GM12878 (cell line): Measurements from ENCODE around the gene PARP6. TPM values are rescaled to one million over a fixed set of nuclear protein-coding genes. Genes with fewer than 3 reads are reported as not detected.

Experiments used
- ATAC-seq: fragments of 200-7000 bp; cut with Tn5 transposase; 3 replicates; pipeline ENCODE4 v1.9.1; 2020; ENCODE audit warnings: mild to moderate bottlenecking, moderate library complexity
- BruUV-seq: library from RNA; stranded (reverse); fragments of 400-500 nt; replicated peaks from 2 replicates; lab custom pipeline; 2021; lab: Mats Ljungman, UMichigan
- CTCF ChIA-PET: fragments of 300-600 bp; sonication (Branson Sonifier 250); formaldehyde crosslinking; extraction: SDS; loops from one replicate; lab custom pipeline; 2021; ENCODE audit warnings: inconsistent platforms; lab: Yijun Ruan, JAX
- POLR2A ChIA-PET: fragments of 350-600 bp; formaldehyde crosslinking; extraction: SDS; loops from one replicate; lab custom pipeline; 2021; ENCODE audit warnings: inconsistent platforms; lab: Charles Lee
- RAD21 ChIA-PET: fragments of 300-600 bp; sonication (Branson Sonifier 250); formaldehyde crosslinking; loops from one replicate; lab custom pipeline; 2023; ENCODE audit warnings: antibody characterized with exemption; ENCODE audit not compliant: unreplicated experiment; lab: Charles Lee
- SMC1A ChIA-PET: fragments of 300-600 bp; sonication (Branson Sonifier 250); formaldehyde crosslinking; loops from one replicate; lab custom pipeline; 2023; ENCODE audit not compliant: unreplicated experiment, uncharacterized antibody; lab: Charles Lee
- DNase-seq: peaks from one replicate; pipeline ENCODE4 v3.0.0-alpha.2; 2011; ENCODE audit warnings: low read depth, low spot score
- FAIRE-seq: peaks from 3 replicates; lab custom pipeline; 2011; peaks lifted over from hg19 to GRCh38; lab: Jason Lieb, UNC
- H2AFZ ChIP-seq: 2 replicates; pipeline ENCODE4 v1.6.0; 2011; ENCODE audit warnings: low read depth, low read length, control low read depth; ENCODE audit not compliant: control insufficient read depth
- H3K27ac ChIP-seq: 2 replicates; pipeline ENCODE4 v1.5.1; 2011; ENCODE audit warnings: control low read depth; ENCODE audit not compliant: control insufficient read depth, insufficient read depth
- H3K27me3 ChIP-seq, 2 experiments: replicated peaks in 1 of 2; 2 replicates each; pipeline versions ENCODE4 v1.6.0 to v1.6.1; 2011; ENCODE audit warnings: low read length in 1 of 2; ENCODE audit not compliant: control insufficient read depth in 2 of 2, insufficient read depth in 2 of 2
- H3K36me3 ChIP-seq, 2 experiments: 2 replicates each; pipeline ENCODE4 v1.5.1; 2011; ENCODE audit warnings: low read length in 1 of 2; ENCODE audit not compliant: control insufficient read depth in 2 of 2, insufficient read depth in 2 of 2
- H3K4me1 ChIP-seq: 2 replicates; pipeline ENCODE4 v1.6.1; 2011; ENCODE audit warnings: mild to moderate bottlenecking, low read length, moderate library complexity, mixed read lengths; ENCODE audit not compliant: control insufficient read depth, insufficient read depth
- H3K4me2 ChIP-seq: 2 replicates; pipeline ENCODE4 v1.6.0; 2011; ENCODE audit warnings: control low read depth; ENCODE audit not compliant: control insufficient read depth, insufficient read depth
- H3K4me3 ChIP-seq: fragments of 200-600 bp; sonication (generic); 2 replicates; pipeline ENCODE4 v1.5.1; 2016
- H3K79me2 ChIP-seq: 2 replicates; pipeline ENCODE4 v1.6.0; 2011; ENCODE audit warnings: low read length; ENCODE audit not compliant: control insufficient read depth, insufficient read depth
- H3K9ac ChIP-seq: 2 replicates; pipeline ENCODE4 v1.8.0; 2011; ENCODE audit warnings: low read length, control low read depth, mixed read lengths; ENCODE audit not compliant: control insufficient read depth, insufficient read depth
- H3K9me3 ChIP-seq: replicated peaks from 3 replicates; pipeline ENCODE4 v1.5.1; 2011; ENCODE audit warnings: mild to moderate bottlenecking, low read length; ENCODE audit not compliant: control insufficient read depth, insufficient read depth
- H4K20me1 ChIP-seq: 2 replicates; pipeline ENCODE4 v1.6.0; 2011; ENCODE audit not compliant: control insufficient read depth, insufficient read depth
- BACH1 ChIP-seq: fragments of 450-650 bp; IDR thresholded peaks from 2 replicates; pipeline ENCODE4 v1.6.1; 2017; ENCODE audit warnings: mild to moderate bottlenecking, borderline replicate concordance
- CBFB ChIP-seq: IDR thresholded peaks from 2 replicates; pipeline ENCODE4 v1.6.1; 2016; ENCODE audit warnings: antibody characterized with exemption, low read depth
- CTCF ChIP-seq, 3 experiments: IDR thresholded peaks in 2 of 3; conservative IDR thresholded peaks in 1 of 3; 2 replicates each; pipeline ENCODE4 v1.5.1; 2011; ENCODE audit warnings: low read depth in 3 of 3, low read length in 3 of 3, mild to moderate bottlenecking in 3 of 3, control low read depth in 2 of 3, moderate library complexity in 2 of 3, inconsistent platforms in 1 of 3, mixed read lengths in 1 of 3; ENCODE audit not compliant: control insufficient read depth in 2 of 3, insufficient read depth in 1 of 3; ENCODE audit errors: extremely low read depth in 1 of 3
- EZH2 ChIP-seq: IDR thresholded peaks from 2 replicates; pipeline ENCODE4 v1.6.1; 2012; ENCODE audit warnings: low read depth, mild to moderate bottlenecking, control low read depth, inconsistent platforms, low read length, borderline replicate concordance; ENCODE audit not compliant: control insufficient read depth
- HDAC2 ChIP-seq: fragments of 200-600 bp; sonication (generic); IDR thresholded peaks from 2 replicates; pipeline ENCODE4 v1.6.1; 2017
- IKZF1 ChIP-seq: fragments of 450-650 bp; conservative IDR thresholded peaks from 2 replicates; pipeline ENCODE4 v1.6.1; 2017; ENCODE audit warnings: antibody characterized with exemption, mild to moderate bottlenecking
- JUND ChIP-seq: IDR thresholded peaks from 2 replicates; pipeline ENCODE4 v1.6.1; 2012; ENCODE audit warnings: low read depth, mild to moderate bottlenecking, low read length, improper control_type of control experiment, moderate library complexity
- NR2C2 ChIP-seq: IDR thresholded peaks from 2 replicates; pipeline ENCODE4 v1.6.1; 2011; ENCODE audit warnings: borderline replicate concordance, low read depth; ENCODE audit not compliant: control insufficient read depth, insufficient read length
- SKIL ChIP-seq: fragments of 450-650 bp; IDR thresholded peaks from 2 replicates; pipeline ENCODE4 v1.6.1; 2017; ENCODE audit warnings: mild to moderate bottlenecking, low read depth, inconsistent platforms; ENCODE audit not compliant: poor library complexity, severe bottlenecking
- SUPT20H ChIP-seq: IDR thresholded peaks from 2 replicates; pipeline ENCODE4 v1.6.1; 2011; ENCODE audit warnings: low read depth, mild to moderate bottlenecking, low read length, moderate library complexity, borderline replicate concordance; ENCODE audit not compliant: control insufficient read depth
- USF2 ChIP-seq: IDR thresholded peaks from 2 replicates; pipeline ENCODE4 v1.6.1; 2011; ENCODE audit warnings: low read depth, low read length, improper control_type of control experiment, borderline replicate concordance
- ZSCAN29 ChIP-seq: fragments of 450-650 bp; IDR thresholded peaks from 2 replicates; pipeline ENCODE4 v1.6.1; 2017; ENCODE audit warnings: mild to moderate bottlenecking, moderate library complexity
- WGBS: methylation state at CpG from one replicate; pipeline ENCODE4 v1.1.6; 2016; ENCODE audit warnings: low lambda C conversion rate; ENCODE audit not compliant: insufficient replicate concordance, insufficient coverage; ENCODE audit errors: missing lambda C conversion rate; 5-methylcytosine and 5-hydroxymethylcytosine counted together
- in situ Hi-C: fragments of 300-500 bp; cut with MboI; formaldehyde crosslinking; loops from 9 replicates; pipeline ENCODE4 v1.14.3; 2018; ENCODE audit warnings: mixed read lengths
- intact Hi-C: fragments of 100-400 bp; cut with micrococcal nuclease; formaldehyde crosslinking; loops from one replicate; pipeline ENCODE4 v1.14.2; 2022; ENCODE audit not compliant: unreplicated experiment
- polyA plus RNA-seq, 11 experiments: library from polyadenylated mRNA; depleted of rRNA in 4 of 11; unstranded in 6 of 11; stranded (reverse) in 5 of 11; fragments of >200 nt; fragmentation: Nextera tagmentation in 4 of 11; fragmentation: Illumina TruSeq in 1 of 11; extraction: Ambion mirVana in 4 of 11; extraction: Trizol in 1 of 11; gene quantifications; 1 replicate in 1 of 11; 2 replicates in 10 of 11; pipeline versions ENCODE4 v1.2.1 to v1.2.3, GENCODE V29; 2011 to 2016; ENCODE audit warnings: inconsistent platforms in 2 of 11, missing spikeins in 2 of 11, low read depth in 1 of 11
- total RNA-seq, 4 experiments: library from RNA; depleted of rRNA in 3 of 4; stranded (reverse); fragments of >200 nt in 3 of 4; fragmentation: Illumina TruSeq in 1 of 4; extraction: Trizol in 1 of 4; gene quantifications; 2 replicates each; pipeline versions ENCODE4 v1.2.1 to v1.2.3, GENCODE V29; 2013 to 2021
- TF ChIP-seq, protein P1 (sequence below): IDR thresholded peaks from 2 replicates; pipeline ENCODE4 v1.6.1; 2012; ENCODE audit warnings: low read depth, low read length, improper control_type of control experiment
- TF ChIP-seq, protein P2 (sequence below): fragments of 450-650 bp; IDR thresholded peaks from 2 replicates; pipeline ENCODE4 v1.6.1; 2017; ENCODE audit warnings: mild to moderate bottlenecking, moderate library complexity

The PARP6 gene
- total and polyA plus RNA-seq, 10 of the 15 experiments (the other 5 are each of a cell fraction or from before 2014, with no cell fraction given): 14.3 to 73.5 (median 26.9) TPM

DNA sequence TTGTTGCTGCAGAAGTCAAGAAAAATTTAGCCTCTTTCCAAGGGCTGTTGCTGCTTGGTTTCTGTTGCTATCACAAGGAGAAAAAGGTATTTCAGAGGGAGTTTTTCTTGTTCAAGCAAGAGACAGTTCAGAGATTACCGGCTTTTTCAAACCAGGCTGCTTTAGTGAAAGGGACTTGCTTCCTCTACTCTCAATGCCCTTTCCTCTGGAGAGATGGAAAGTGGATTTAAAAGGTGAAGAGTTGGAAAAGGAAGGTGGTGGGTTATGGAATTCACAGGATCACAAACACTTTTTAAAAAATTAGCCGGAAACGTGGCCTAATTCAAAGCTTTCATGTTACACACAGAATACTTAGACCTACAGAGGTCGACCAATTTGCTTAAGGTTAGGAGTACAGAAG is 1.1 kb downstream of the PARP6 start:
- 84% methylated on average over 4 of the region's 4 CpGs for WGBS
- H3K4me2 ChIP-seq: peak overlapping the region; percentile 19
- CTCF ChIA-PET: interaction anchor here (0.6 kb wide), 1 partner anchor 71 kb away, joined by 3 read pairs; no protein-coding TSS in a partner anchor
- POLR2A ChIA-PET: interaction anchor here (0.6 to 1.0 kb wide), 3 partner anchors 39 to 44 kb away, joined by 3 to 4 read pairs (median 3); no protein-coding TSS in a partner anchor
- no peaks in the 10 kb centered on the region for H3K27me3 ChIP-seq
- H3K9me3 ChIP-seq: no peaks in the 10 kb centered on the region
- peaks cover 6% of the 10 kb centered on the region; the same call in 1 of the 2 replicates for H3K4me1 ChIP-seq
- in situ Hi-C loops: no loop called here
- intact Hi-C loops: no loop called here
- peak overlapping the region; percentile 75 for H3K9ac ChIP-seq
- TSS peak; percentile 64 for BruUV-seq
- peaks cover 22% of the 10 kb centered on the region for H3K79me2 ChIP-seq
- no peak for ATAC-seq
- SMC1A ChIA-PET: interaction anchor here (1.0 to 1.1 kb wide), 2 partner anchors 45 to 70 kb away, joined by 4 read pairs; no protein-coding TSS in a partner anchor
- no peak overlapping the region for H3K27ac ChIP-seq
- H3K36me3 ChIP-seq: peaks cover 0 to 17% of the 10 kb centered on the region in 2 experiments; a peak in 2 of 4 replicates
- no peak overlapping the region for H2AFZ ChIP-seq
- no peak for DNase-seq
- H3K4me3 ChIP-seq: peak overlapping the region; percentile 70
- H4K20me1 ChIP-seq: no peaks in the 10 kb centered on the region
- RAD21 ChIA-PET: interaction anchor here (1.1 kb wide), 2 partner anchors 42 to 44 kb away, joined by 3 read pairs; no protein-coding TSS in a partner anchor
- no peak for FAIRE-seq
- no peak for TF ChIP-seq SUPT20H
- no peak for TF ChIP-seq CBFB
- no peak for TF ChIP-seq JUND
- TF ChIP-seq, protein P1, sequence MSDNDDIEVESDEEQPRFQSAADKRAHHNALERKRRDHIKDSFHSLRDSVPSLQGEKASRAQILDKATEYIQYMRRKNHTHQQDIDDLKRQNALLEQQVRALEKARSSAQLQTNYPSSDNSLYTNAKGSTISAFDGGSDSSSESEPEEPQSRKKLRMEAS: no peak
- TF ChIP-seq SKIL: no peak
- TF ChIP-seq EZH2: no peak
- no peak for TF ChIP-seq USF2
- no peak for TF ChIP-seq HDAC2
- no peak for TF ChIP-seq NR2C2
- TF ChIP-seq BACH1: no peak
- TF ChIP-seq, protein P2, sequence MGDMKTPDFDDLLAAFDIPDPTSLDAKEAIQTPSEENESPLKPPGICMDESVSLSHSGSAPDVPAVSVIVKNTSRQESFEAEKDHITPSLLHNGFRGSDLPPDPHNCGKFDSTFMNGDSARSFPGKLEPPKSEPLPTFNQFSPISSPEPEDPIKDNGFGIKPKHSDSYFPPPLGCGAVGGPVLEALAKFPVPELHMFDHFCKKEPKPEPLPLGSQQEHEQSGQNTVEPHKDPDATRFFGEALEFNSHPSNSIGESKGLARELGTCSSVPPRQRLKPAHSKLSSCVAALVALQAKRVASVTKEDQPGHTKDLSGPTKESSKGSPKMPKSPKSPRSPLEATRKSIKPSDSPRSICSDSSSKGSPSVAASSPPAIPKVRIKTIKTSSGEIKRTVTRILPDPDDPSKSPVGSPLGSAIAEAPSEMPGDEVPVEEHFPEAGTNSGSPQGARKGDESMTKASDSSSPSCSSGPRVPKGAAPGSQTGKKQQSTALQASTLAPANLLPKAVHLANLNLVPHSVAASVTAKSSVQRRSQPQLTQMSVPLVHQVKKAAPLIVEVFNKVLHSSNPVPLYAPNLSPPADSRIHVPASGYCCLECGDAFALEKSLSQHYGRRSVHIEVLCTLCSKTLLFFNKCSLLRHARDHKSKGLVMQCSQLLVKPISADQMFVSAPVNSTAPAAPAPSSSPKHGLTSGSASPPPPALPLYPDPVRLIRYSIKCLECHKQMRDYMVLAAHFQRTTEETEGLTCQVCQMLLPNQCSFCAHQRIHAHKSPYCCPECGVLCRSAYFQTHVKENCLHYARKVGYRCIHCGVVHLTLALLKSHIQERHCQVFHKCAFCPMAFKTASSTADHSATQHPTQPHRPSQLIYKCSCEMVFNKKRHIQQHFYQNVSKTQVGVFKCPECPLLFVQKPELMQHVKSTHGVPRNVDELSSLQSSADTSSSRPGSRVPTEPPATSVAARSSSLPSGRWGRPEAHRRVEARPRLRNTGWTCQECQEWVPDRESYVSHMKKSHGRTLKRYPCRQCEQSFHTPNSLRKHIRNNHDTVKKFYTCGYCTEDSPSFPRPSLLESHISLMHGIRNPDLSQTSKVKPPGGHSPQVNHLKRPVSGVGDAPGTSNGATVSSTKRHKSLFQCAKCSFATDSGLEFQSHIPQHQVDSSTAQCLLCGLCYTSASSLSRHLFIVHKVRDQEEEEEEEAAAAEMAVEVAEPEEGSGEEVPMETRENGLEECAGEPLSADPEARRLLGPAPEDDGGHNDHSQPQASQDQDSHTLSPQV: no peak
- no peak for TF ChIP-seq ZSCAN29
- TF ChIP-seq CTCF (IDR thresholded peaks at IDR 0.05 in 2 of 3, conservative IDR thresholded peaks at IDR 0.05 in 1 of 3; ENCODE audit: control insufficient read depth in 2 of 3, extremely low read depth in 1 of 3, insufficient read depth in 1 of 3, low read depth in 3 of 3, low read length in 3 of 3): no peak
- TF ChIP-seq IKZF1: no peak
